Activated CD4-positive, alpha-beta T cell treated with anti-CD3 and anti-CD28 coated beads, Interleukin-2, Interleukin-6, amounts not matched to agents 100 ng/mL and 50 ng/mL, durations not matched to agents 16 hours and 8 hours (primary cell): ENCODE measurements around the gene PIK3R4.

ENCODE experiments used
- DNase-seq: peaks from one replicate; pipeline ENCODE4 v3.0.0-alpha.2; 2020

PIK3R4 gene

DNA sequence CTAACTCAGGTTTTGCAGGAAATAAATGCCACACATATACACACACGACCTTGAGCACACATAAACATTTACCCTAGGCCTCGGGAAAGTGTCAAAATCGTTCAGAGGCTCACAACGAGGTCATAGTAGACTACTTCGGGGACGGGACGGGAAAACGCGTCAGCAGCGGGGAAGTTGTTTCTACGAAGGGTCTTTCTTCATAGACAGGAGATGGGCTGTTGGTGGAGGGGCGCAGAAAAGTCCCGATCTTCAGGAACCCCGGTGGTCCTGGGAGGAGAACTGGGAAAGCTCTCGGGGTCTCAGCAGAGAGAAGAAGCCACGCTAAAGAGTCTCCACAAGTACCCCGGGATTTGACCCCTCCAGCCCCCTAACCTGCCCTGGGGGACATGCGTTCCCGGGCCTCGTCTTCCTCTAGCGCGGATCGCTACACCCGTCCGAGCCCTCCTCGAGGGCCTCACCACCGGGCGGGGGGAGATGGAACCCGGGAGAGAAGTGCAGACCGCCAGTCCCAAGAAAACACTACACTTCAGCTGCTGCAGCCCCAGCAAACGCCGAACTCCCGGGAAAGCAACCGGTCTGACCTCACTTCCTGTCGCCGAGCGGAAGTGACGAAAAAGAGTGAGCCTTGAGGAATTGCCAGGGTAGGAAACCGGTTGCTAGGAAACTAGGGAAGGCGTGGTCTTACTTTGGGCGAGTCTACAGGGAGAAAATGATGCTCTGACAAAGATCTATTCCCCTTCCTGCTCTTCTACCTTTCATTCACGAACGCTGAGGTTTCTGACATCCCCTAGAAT is at the start of gene PIK3R4:
Gene PIK3R4 (minus strand): TSS at position 584 of the 794 bp plus-strand sequence. CDS start 1,611 bp downstream, outside the sequence.
- peak; percentile 98 for DNase-seq

- no peak for DNase-seq
Measured at GRCh38 chr3:130795396-130795795, 48.8 kb upstream of the PIK3R4 start.

- no peak for DNase-seq
Measured at GRCh38 chr3:130792246-130792645, 45.6 kb upstream of the PIK3R4 start.

GRCh38 chr3:130789782-130790322 is 43.2 kb upstream of the PIK3R4 start:
- DNase-seq = no peak

- no peak for DNase-seq
Measured at GRCh38 chr3:130787422-130788068, 40.9 kb upstream of the PIK3R4 start.

- no peak for DNase-seq
Measured at GRCh38 chr3:130786306-130786705, 39.7 kb upstream of the PIK3R4 start.

DNA sequence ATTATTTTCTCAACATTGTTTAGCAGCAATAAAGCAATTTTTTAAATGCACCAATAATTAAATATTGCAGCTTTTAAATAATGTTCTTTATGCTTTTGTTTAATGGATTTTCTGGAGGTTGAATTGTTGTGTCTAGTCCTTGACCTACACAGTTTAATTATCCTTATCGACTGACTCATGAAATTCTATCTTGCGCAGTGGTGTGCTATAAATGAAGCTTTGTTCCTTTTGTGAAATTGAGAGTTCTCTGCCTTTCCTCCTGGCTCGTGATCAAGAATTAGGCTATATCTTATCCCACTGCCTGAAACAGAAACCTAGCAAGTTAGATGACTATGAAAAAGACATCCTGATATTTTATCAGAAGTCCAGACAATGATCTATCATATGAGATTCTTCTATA is 37.0 kb upstream of the PIK3R4 start:
- DNase-seq = no peak

GRCh38 chr3:130779486-130779885 is 32.9 kb upstream of the PIK3R4 start:
- DNase-seq = no peak

GRCh38 chr3:130779031-130779430 is 32.4 kb upstream of the PIK3R4 start:
- DNase-seq = peak; percentile 43

DNA sequence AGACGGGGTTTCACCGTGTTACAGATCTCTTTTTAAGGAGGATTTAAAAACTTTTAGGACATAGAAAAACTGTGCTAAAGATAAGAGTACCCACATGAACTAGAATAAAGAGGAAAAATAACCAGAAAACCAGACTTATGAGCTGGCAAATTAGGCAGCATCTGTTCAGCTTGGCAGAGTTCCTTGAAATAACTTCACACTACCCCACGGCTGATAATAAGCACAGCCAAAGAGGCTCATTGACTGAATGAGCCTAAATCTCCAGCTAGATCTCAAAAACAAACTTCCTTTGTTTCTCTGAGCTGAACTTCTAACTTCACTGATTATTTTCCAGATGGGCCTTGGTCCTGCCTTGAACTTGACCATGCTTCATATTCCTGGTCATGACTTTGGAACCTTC is 26.7 kb upstream of the PIK3R4 start:
- no peak for DNase-seq

- no peak for DNase-seq
Measured at GRCh38 chr3:130772129-130772528, 25.5 kb upstream of the PIK3R4 start.

DNA sequence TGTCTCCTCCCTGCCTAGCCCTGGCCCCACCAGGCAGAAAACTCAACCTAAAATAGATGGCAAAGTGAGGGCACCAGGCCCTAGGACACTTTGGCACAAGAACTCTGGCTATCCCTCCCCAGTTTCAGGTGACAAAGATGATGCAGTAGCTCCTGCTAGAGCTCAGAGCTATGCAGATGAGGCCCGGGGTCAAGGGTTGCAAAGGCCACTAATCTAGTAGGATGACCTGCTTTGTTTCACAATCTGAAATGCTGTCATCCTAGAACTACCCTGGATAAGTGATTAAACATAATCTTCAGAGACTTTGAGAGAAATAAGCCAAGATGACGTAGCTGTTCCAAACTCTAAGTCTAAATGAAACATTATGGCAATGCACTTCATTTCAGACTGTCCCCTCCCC is 24.0 kb upstream of the PIK3R4 start:
- no peak for DNase-seq

DNA sequence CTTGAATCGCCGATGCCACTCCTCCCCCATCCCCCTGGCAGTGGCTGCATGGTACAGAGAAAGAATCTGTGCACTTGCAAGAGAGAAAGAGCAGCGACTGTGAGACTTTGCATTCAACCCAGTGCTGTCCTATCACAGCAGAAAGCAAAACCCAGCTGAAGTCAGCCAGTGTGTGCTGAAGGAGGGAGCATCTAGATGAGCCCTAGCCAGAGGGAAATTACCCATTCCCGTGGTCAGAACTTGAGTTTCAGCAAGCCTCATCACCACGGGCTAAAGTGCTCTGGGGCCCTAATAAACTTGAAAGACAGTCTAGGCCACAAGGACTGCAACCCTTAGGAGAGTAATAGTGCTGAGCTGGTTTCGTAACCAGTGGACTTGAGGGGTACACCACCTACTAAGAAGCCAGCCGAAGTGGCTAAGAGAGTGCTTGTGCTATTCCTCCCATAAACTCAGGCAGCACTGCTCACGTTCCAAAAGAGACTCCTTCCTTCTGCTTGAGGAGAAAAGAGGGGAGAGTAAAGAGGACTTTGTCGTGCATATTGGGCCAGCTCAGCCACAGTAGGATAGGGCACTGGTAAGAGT is 15.2 kb upstream of the PIK3R4 start:
- DNase-seq = no peak

GRCh38 chr3:130760922-130761321 is 14.3 kb upstream of the PIK3R4 start:
- peak; percentile 6 for DNase-seq

DNA sequence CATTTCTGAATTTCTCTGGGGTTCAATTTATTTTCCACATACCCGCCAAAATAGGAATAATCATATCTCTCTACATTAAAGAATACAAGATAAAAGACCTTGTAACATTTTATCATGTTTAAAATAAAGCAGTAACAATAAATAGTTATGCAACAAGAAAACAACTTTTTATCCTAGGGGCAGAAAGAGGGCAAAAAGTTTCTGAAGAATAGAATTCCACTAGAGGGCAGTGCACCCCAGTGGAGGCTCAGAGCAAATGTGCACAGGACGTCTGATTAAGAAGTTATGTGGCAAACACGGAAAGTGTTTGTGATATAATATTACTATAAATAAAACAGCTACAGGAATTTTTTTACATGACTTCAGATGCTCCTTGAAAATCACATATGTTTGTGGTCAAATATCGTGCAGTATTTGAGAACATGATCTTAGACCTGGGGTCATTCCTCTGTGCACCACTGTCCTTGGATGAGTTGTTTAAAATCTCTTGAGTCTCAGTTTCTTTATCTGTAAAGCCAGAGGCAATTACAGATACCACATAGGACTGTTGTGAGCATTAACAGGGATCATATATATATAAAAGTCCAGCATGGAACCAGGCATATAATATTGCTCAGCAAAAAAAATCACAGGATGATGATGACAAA is 13.2 kb upstream of the PIK3R4 start:
- DNase-seq = peak; percentile 78

- peak; percentile 7 for DNase-seq
Measured at GRCh38 chr3:130758624-130759369, 12.2 kb upstream of the PIK3R4 start.

DNA sequence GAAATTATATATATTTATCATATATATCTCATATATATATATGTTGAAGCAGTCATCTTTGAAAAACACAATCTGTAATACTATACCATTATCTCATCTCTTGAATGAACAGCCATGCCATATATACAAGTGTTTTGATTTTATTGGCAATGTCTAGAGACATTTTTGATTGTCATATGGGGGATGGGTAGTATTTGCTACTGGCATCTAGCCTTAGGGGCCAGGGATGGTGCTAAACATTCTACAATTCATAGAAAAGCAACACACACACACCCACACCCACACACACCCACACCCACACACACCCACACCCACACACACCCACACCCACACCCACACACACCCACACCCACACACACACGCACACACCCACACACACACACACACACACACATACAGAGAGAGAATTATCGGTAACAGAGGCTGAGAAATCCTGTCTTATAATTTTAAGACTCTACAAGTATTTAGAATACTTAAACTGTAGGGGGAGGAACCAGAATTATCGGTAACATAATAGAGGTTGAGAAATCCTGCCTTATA is 11.1 kb upstream of the PIK3R4 start:
- DNase-seq = no peak

GRCh38 chr3:130755666-130756065 is 9.0 kb upstream of the PIK3R4 start:
- no peak for DNase-seq

DNA sequence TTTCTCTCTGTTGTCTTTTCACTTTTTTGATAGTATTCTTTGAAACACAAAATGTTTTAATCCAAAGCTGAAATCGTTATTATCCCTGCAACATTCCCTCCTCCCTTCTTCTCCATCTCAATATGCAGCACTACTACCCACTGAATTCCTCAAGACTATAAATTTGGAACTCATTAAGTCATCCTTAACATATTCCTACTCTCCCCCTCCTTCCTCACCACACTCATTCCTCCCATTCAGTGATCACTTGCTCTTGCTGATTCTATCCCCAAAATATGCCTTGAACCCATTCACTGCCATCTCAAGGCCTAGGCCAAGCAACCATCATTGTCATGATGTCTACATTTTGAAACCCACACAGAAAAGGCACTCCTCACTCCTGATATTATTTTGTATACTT is 2.4 kb upstream of the PIK3R4 start:
- DNase-seq = no peak

- DNase-seq = no peak
Measured at GRCh38 chr3:130748467-130748861, 1.8 kb upstream of the PIK3R4 start.

DNA sequence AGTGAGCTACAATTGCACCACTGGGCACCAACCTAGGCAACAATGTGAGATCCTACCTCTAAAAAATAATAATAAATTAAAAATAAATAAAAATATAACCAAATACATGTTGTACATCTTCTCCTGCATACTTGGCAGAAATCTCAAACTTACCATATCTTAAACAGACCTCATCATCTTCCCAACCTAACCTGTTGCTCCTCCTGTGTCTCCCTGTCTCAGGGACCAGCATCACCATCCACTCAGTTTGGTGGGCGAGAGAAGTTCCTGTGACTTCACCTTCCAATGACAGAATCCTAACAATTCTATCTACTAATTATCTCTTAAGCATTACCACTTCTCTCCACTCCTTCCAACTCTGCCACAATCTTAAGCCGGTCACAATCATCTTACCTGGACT is 3.3 kb downstream of the PIK3R4 start:
- no peak for DNase-seq

GRCh38 chr3:130741946-130742610 is 4.6 kb downstream of the PIK3R4 start:
- DNase-seq = no peak
